ENCODE data around the gene PRLR. TPM values are rescaled to one million over a fixed set of nuclear protein-coding genes. Genes with fewer than 3 reads are reported as not detected.

The PRLR gene
- total and polyA plus RNA-seq, 9 of the 15 experiments (the other 6 are each of a cell fraction or from before 2014, with no cell fraction given) = 0.02 TPM; not detected in 8

- no peak for TF ChIP-seq PRPF4 (IDR thresholded peaks at IDR 0.05; ENCODE audit: insufficient read depth, low read depth, low read length, poor library complexity, severe bottlenecking)
- TF ChIP-seq DNMT1 (IDR thresholded peaks at IDR 0.05) = no peak
- no peak for TF ChIP-seq XRCC4 (IDR thresholded peaks at IDR 0.05; ENCODE audit: extremely low read depth, insufficient read depth, insufficient read length)
- TF ChIP-seq HMG20A (CRISPR knock-in tag; conservative IDR thresholded peaks at IDR 0.05) = no peak
- TF ChIP-seq HDAC2 (IDR thresholded peaks at IDR 0.05) = no peak
Measured at GRCh38 chr5:35247648-35248034, 17.4 kb upstream of the PRLR start (continued).

GRCh38 chr5:35246900-35247647 lies 16.8 kb upstream of the PRLR start:
- no peak overlapping the region for H2AFZ ChIP-seq (ENCODE audit: low read depth, low read length)
- no peak for DNase-seq (ENCODE audit: extremely low read depth in 1 of 4, low spot score in 3 of 4)
- no peak overlapping the region for H3K27ac ChIP-seq (ENCODE audit: extremely low read depth, low read depth, low read length)
- H3K4me1 ChIP-seq (replicated peaks in 1 of 2; ENCODE audit: control insufficient read depth in 2 of 2, insufficient read depth in 2 of 2, low read length in 2 of 2) = no peaks in the 10 kb centered on the region
- 0% methylated on average over 7 of the region's 7 CpGs for WGBS (ENCODE audit: insufficient coverage, low coverage, missing lambda C conversion rate)
- no peak for FAIRE-seq
- no peak for TF ChIP-seq CREB1 (IDR thresholded peaks at IDR 0.05)
- TF ChIP-seq CREB1 (CRISPR knock-in tag; IDR thresholded peaks at IDR 0.05) = no peak
- no peak for TF ChIP-seq HSF4 (CRISPR knock-in tag; IDR thresholded peaks at IDR 0.05; ENCODE audit: borderline replicate concordance)
- TF ChIP-seq KLF6 (CRISPR knock-in tag; IDR thresholded peaks at IDR 0.05; ENCODE audit: borderline replicate concordance) = no peak
- intact Hi-C loops (cut with micrococcal nuclease) = no loop called here
- H3K4me2 ChIP-seq (ENCODE audit: insufficient read depth, low read length) = no peak overlapping the region
- CTCF ChIA-PET (ENCODE audit: low intra/inter-chr PET ratio) = no interaction called here
- POLR2A ChIA-PET = no interaction called here
- H3K9ac ChIP-seq (ENCODE audit: insufficient read depth in 1 of 2, low read depth in 2 of 2, low read length in 2 of 2) = no peak overlapping the region
- H3K27me3 ChIP-seq (ENCODE audit: control insufficient read depth in 2 of 2, insufficient read depth in 2 of 2, low read length in 2 of 2) = no peaks in the 10 kb centered on the region
- H3K36me3 ChIP-seq (ENCODE audit: control insufficient read depth, insufficient read depth, low read length) = no peaks in the 10 kb centered on the region
- in situ Hi-C loops (cut with MboI) = no loop called here
- no peaks in the 10 kb centered on the region for H3K9me3 ChIP-seq (replicated peaks; ENCODE audit: control insufficient read depth, insufficient read depth, low read depth, low read length)
- no peak overlapping the region for H3K4me3 ChIP-seq
- no TSS peak for BruUV-seq (replicated peaks)
- H3K9me1 ChIP-seq (ENCODE audit: control insufficient read depth, insufficient read depth, low read length) = no peaks in the 10 kb centered on the region
- H3K79me2 ChIP-seq (ENCODE audit: control insufficient read depth, insufficient read depth, low read length) = no peaks in the 10 kb centered on the region
- ATAC-seq = no peak
- H4K20me1 ChIP-seq (replicated peaks; ENCODE audit: control insufficient read depth, insufficient read depth, low read length) = no peaks in the 10 kb centered on the region

All from K562 (cell line).